Measurements from ENCODE around the gene CLEC4G.
"Not testable (repeated sequence)": the region's sequence is repeated elsewhere in the genome, so short reads cannot be mapped to it uniquely, and the experiment has no call there.

DNA sequence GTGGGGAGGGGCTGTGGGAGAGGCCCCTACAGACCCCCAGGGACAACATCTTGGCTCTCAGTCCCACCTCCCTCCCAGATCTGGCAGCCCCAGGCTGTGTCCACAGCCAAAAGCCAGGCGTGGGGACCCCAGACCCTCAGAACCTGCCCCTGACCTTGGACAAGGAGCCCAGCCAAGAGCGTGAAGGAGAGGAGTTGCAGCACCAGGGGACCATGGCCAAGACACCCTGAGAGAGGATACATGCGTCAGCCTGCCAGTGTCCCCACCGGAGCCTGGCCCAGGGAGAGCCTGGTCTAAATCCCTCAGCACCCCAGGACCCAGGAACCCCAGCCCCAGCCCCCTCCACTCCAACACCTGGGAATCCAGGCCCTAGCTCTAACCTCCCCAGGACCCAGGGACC, 14.4 kb upstream of the CLEC4G start:
- TF ChIP-seq, protein P1, sequence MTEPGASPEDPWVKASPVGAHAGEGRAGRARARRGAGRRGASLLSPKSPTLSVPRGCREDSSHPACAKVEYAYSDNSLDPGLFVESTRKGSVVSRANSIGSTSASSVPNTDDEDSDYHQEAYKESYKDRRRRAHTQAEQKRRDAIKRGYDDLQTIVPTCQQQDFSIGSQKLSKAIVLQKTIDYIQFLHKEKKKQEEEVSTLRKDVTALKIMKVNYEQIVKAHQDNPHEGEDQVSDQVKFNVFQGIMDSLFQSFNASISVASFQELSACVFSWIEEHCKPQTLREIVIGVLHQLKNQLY (CRISPR knock-in tag; IDR thresholded peaks at IDR 0.05), result not testable (repeated sequence)
- TF ChIP-seq, protein P2, sequence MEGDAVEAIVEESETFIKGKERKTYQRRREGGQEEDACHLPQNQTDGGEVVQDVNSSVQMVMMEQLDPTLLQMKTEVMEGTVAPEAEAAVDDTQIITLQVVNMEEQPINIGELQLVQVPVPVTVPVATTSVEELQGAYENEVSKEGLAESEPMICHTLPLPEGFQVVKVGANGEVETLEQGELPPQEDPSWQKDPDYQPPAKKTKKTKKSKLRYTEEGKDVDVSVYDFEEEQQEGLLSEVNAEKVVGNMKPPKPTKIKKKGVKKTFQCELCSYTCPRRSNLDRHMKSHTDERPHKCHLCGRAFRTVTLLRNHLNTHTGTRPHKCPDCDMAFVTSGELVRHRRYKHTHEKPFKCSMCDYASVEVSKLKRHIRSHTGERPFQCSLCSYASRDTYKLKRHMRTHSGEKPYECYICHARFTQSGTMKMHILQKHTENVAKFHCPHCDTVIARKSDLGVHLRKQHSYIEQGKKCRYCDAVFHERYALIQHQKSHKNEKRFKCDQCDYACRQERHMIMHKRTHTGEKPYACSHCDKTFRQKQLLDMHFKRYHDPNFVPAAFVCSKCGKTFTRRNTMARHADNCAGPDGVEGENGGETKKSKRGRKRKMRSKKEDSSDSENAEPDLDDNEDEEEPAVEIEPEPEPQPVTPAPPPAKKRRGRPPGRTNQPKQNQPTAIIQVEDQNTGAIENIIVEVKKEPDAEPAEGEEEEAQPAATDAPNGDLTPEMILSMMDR (IDR thresholded peaks at IDR 0.05), result not testable (repeated sequence)
- TF ChIP-seq, protein P3, sequence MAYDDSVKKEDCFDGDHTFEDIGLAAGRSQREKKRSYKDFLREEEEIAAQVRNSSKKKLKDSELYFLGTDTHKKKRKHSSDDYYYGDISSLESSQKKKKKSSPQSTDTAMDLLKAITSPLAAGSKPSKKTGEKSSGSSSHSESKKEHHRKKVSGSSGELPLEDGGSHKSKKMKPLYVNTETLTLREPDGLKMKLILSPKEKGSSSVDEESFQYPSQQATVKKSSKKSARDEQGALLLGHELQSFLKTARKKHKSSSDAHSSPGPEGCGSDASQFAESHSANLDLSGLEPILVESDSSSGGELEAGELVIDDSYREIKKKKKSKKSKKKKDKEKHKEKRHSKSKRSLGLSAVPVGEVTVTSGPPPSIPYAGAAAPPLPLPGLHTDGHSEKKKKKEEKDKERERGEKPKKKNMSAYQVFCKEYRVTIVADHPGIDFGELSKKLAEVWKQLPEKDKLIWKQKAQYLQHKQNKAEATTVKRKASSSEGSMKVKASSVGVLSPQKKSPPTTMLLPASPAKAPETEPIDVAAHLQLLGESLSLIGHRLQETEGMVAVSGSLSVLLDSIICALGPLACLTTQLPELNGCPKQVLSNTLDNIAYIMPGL (CRISPR knock-in tag; IDR thresholded peaks at IDR 0.05), result not testable (repeated sequence)
- TF ChIP-seq, protein P4, sequence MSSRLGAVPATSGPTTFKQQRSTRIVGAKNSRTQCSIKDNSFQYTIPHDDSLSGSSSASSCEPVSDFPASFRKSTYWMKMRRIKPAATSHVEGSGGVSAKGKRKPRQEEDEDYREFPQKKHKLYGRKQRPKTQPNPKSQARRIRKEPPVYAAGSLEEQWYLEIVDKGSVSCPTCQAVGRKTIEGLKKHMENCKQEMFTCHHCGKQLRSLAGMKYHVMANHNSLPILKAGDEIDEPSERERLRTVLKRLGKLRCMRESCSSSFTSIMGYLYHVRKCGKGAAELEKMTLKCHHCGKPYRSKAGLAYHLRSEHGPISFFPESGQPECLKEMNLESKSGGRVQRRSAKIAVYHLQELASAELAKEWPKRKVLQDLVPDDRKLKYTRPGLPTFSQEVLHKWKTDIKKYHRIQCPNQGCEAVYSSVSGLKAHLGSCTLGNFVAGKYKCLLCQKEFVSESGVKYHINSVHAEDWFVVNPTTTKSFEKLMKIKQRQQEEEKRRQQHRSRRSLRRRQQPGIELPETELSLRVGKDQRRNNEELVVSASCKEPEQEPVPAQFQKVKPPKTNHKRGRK (CRISPR knock-in tag; IDR thresholded peaks at IDR 0.05; ENCODE audit: borderline replicate concordance), result not testable (repeated sequence)
- TF ChIP-seq ZNF121, GABPB1 (CRISPR knock-in tag; IDR thresholded peaks at IDR 0.05): not testable (repeated sequence)
